Gastrocnemius medialis (tissue), 4 donors: ENCODE data around the gene ICOSLG. TPM values are rescaled to one million over a fixed set of nuclear protein-coding genes. Genes with fewer than 3 reads are reported as not detected.

Experiments used
- ATAC-seq, 2 donors: fragments of 150-250 bp; one replicate each; pipeline ENCODE4 v1.9.1; 2016
- DNase-seq, 2 donors: peaks; one replicate each; pipeline ENCODE4 v3.0.0-alpha.2; 2019
- H3K27ac ChIP-seq, 4 donors: fragments of 200-600 bp; sonication (generic); 1 replicate in 1 of 4; 2 replicates in 3 of 4; pipeline ENCODE4 v1.5.1; 2016 to 2018; ENCODE audit warnings: mild to moderate bottlenecking in 2 of 4, moderate library complexity in 1 of 4
- H3K27me3 ChIP-seq, 3 donors: fragments of 200-600 bp; sonication (generic) in 2 of 3; 1 replicate in 1 of 3; 2 replicates in 2 of 3; pipeline versions ENCODE4 v1.5.1 to v1.6.0; 2016 to 2019; ENCODE audit warnings: mild to moderate bottlenecking in 1 of 3, moderate library complexity in 1 of 3
- H3K36me3 ChIP-seq, 2 donors: fragments of 200-600 bp; sonication (generic) in 1 of 2; one replicate each; pipeline ENCODE4 v1.5.1; 2017 to 2018
- H3K4me1 ChIP-seq, 2 donors: fragments of 200-600 bp; sonication (generic) in 1 of 2; one replicate each; pipeline ENCODE4 v1.5.1; 2016 to 2017; ENCODE audit warnings: mild to moderate bottlenecking in 2 of 2
- H3K4me3 ChIP-seq, 4 donors: fragments of 200-600 bp; sonication (generic) in 3 of 4; 1 replicate in 1 of 4; 2 replicates in 3 of 4; pipeline ENCODE4 v1.5.1; 2016 to 2019; ENCODE audit warnings: mild to moderate bottlenecking in 2 of 4
- H3K9me3 ChIP-seq, 3 donors: fragments of 200-600 bp; sonication (generic) in 2 of 3; 1 replicate in 1 of 3; 2 replicates in 2 of 3; pipeline ENCODE4 v1.5.1; 2016 to 2019
- POLR2A ChIP-seq, 2 donors: fragments of 450-650 bp; IDR thresholded peaks; one replicate each; pipeline ENCODE4 v1.6.1; 2017; ENCODE audit warnings: antibody characterized with exemption in 2 of 2, mild to moderate bottlenecking in 2 of 2, moderate library complexity in 2 of 2
- in situ Hi-C, 4 donors: fragments of 200-750 bp; cut with MboI; loops; one replicate each; pipeline versions ENCODE4 v1.15.0 to v1.8.0; 2017; ENCODE audit warnings: low sequenced_read_pairs in 4 of 4
- intact Hi-C: fragments of 100-400 bp; cut with DNase I; formaldehyde crosslinking; loops from one replicate; pipeline ENCODE4 v1.15.1; 2023; ENCODE audit warnings: low total_unique reads
- total RNA-seq, 4 donors: library from RNA; depleted of rRNA; stranded (reverse); fragments of >200 nt; gene quantifications; one replicate each; pipeline versions ENCODE4 v1.1.0 to v1.2.3, GENCODE V29; 2016
- TF ChIP-seq, protein P1 (sequence below), 5 experiments: fragments of 450-650 bp in 3 of 5; fragments of 200-600 bp in 2 of 5; sonication (generic) in 2 of 5; IDR thresholded peaks in 4 of 5; conservative IDR thresholded peaks in 1 of 5; 1 replicate in 4 of 5; 2 replicates in 1 of 5; pipeline ENCODE4 v1.5.1; 2016 to 2019; ENCODE audit warnings: antibody characterized with exemption in 5 of 5, mild to moderate bottlenecking in 3 of 5, moderate library complexity in 3 of 5

ICOSLG gene
- total RNA-seq, 4 donors from 2014 or later: 0.17 to 1.6 (median 0.75) TPM; not detected in 1

DNA sequence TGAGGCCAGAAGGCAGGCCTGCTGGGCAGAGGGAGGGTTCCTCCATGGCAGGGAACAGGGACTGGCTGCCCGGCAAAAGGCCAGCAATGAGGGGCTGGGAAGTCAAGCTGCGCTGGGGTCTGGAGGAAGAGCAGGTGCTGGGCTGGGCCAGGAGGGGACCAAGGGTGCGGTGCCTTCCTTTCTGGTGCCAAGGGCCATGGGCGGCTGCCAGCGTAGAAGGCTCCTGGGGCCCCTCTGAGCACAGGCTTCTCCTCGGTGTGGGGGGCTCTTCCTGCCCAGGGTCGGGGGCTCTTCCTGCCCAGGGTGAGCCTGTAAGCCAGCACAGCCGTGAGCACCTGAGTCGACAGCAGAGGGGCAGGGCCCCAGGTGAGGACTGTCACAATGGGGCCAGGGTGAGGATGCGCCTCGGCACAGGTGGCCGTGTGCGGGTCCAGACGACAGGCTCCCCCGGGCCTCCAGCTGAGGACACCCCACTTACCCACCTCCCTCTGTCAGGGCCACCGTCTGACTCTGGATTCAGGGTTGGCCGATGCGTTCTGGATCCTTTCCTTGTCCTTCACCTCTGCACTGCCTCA, 31.6 kb upstream of the ICOSLG start:
- H3K4me3 ChIP-seq: no peak overlapping the region
- no peaks in the 10 kb centered on the region for H3K4me1 ChIP-seq
- H3K27me3 ChIP-seq: no peaks in the 10 kb centered on the region
- no peak overlapping the region for H3K27ac ChIP-seq
- TF ChIP-seq, protein P1, sequence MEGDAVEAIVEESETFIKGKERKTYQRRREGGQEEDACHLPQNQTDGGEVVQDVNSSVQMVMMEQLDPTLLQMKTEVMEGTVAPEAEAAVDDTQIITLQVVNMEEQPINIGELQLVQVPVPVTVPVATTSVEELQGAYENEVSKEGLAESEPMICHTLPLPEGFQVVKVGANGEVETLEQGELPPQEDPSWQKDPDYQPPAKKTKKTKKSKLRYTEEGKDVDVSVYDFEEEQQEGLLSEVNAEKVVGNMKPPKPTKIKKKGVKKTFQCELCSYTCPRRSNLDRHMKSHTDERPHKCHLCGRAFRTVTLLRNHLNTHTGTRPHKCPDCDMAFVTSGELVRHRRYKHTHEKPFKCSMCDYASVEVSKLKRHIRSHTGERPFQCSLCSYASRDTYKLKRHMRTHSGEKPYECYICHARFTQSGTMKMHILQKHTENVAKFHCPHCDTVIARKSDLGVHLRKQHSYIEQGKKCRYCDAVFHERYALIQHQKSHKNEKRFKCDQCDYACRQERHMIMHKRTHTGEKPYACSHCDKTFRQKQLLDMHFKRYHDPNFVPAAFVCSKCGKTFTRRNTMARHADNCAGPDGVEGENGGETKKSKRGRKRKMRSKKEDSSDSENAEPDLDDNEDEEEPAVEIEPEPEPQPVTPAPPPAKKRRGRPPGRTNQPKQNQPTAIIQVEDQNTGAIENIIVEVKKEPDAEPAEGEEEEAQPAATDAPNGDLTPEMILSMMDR (IDR thresholded peaks at IDR 0.05 in 4 of 5, conservative IDR thresholded peaks at IDR 0.05 in 1 of 5): no peak
- TF ChIP-seq POLR2A (IDR thresholded peaks at IDR 0.05): no peak
- in situ Hi-C loops: no loop called here
- DNase-seq (no peak), ATAC-seq (no peak)
- H3K9me3 ChIP-seq: no peaks in the 10 kb centered on the region
- intact Hi-C loops: no loop called here
- no peaks in the 10 kb centered on the region for H3K36me3 ChIP-seq

DNA sequence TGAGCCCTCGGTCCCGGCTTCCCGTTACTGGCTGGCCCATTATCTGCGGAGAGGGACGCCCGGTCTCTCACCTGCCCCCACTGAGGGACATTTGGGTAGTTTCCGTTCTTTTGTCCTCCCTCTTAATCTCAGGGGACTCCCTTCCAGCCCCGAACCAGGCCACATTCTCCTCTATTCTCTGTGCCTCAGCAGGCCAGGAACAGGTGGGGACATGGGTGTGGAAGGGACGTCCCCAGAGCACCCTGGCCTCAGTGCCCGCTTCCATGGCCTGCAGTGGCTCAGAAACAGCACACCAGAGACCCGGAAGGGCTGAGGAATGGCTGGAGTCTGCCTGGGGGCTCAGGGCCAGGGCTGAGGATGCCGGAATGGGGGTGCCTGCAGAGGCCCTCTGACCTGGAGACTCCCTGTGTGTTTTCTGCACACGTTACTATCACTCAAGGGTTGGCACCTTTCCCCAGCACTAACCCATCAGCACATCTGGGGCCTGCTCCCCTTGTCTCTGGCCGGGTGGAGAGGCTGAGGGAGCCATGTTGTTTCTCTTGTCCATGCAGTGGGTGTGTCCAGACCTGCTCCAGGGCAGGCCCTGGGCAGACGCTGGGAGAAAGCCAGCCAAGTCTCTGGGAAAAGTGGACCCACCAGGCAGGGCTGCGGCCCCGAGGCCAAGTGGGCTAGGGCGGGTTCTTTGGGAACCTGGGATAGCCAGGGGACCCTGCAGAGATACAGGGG, 31.0 kb upstream of the ICOSLG start:
- Histone ChIP-seq H3K9me3 (no peaks in the 10 kb centered on the region), H3K27me3 (no peaks in the 10 kb centered on the region), H3K36me3 (no peaks in the 10 kb centered on the region), H3K4me1 (no peaks in the 10 kb centered on the region), H3K27ac (no peak overlapping the region), H3K4me3 (no peak overlapping the region)
- intact Hi-C loops: no loop called here
- TF ChIP-seq POLR2A (IDR thresholded peaks at IDR 0.05): no peak
- TF ChIP-seq, protein P1 (IDR thresholded peaks at IDR 0.05 in 4 of 5, conservative IDR thresholded peaks at IDR 0.05 in 1 of 5): no peak
- DNase-seq (no peak), ATAC-seq (no peak)
- in situ Hi-C loops: no loop called here

DNA sequence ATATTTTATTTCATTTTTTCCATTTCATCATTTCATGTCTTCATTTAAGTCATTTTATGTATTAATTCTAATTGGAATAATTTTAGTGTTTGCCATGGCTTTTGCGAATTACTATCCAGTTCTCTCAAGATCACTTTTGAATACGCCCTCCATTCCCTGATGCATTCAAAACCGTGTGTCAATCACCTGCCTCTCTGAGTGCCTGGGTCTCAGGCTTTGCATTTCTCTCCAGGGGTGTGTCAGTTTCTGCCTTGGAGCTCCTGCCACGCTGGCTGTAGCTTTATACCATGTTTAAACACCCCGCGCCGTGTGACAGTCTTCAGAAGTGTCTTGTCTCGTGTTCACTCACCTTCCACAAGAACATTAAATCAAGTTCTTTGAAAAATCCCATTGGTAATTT, 28.3 kb upstream of the ICOSLG start:
- Histone ChIP-seq H3K36me3 (no peaks in the 10 kb centered on the region), H3K9me3 (no peaks in the 10 kb centered on the region), H3K27me3 (no peaks in the 10 kb centered on the region), H3K4me1 (no peaks in the 10 kb centered on the region), H3K27ac (no peak overlapping the region), H3K4me3 (no peak overlapping the region)
- TF ChIP-seq, protein P1 (IDR thresholded peaks at IDR 0.05 in 4 of 5, conservative IDR thresholded peaks at IDR 0.05 in 1 of 5): no peak
- no peak for TF ChIP-seq POLR2A (IDR thresholded peaks at IDR 0.05)
- DNase-seq (no peak), ATAC-seq (no peak)
- in situ Hi-C loops: no loop called here
- intact Hi-C loops: no loop called here

DNA sequence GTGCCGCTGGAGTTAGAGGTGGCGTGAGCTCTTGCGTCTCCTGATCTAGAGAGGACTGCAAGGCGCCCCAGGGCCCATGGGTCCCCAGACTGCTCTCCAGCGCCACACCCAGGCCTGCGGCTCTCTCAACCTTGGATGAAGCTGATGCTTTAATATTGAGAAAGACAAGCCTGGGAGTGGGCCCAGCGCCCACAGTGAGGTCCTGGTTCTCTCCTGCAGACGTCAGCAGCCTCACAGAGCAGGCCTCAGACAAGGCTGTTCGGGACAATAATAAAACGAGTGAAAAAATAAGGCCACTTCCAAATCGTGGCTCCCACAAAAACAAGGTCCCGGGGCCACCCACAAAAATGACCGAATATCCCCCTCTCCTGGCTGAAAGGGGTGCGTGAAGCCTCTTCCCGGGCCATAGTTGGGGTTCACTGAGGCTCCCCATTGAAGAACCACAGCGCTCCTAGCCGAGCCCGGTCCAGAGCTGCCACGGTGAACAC, 27.0 kb upstream of the ICOSLG start:
- H3K36me3 ChIP-seq: no peaks in the 10 kb centered on the region
- ATAC-seq: no peak
- no peaks in the 10 kb centered on the region for H3K4me1 ChIP-seq
- DNase-seq: peak in 1 of 2 donors; percentile 32
- no peak overlapping the region for H3K27ac ChIP-seq
- TF ChIP-seq POLR2A (IDR thresholded peaks at IDR 0.05): no peak
- TF ChIP-seq, protein P1 (IDR thresholded peaks at IDR 0.05 in 4 of 5, conservative IDR thresholded peaks at IDR 0.05 in 1 of 5): peak in 1 of 5 experiments; percentile 20
- intact Hi-C loops (no loop called here), in situ Hi-C loops (no loop called here)
- H3K4me3 ChIP-seq: no peak overlapping the region
- no peaks in the 10 kb centered on the region for H3K27me3 ChIP-seq
- H3K9me3 ChIP-seq: no peaks in the 10 kb centered on the region
